OCI-LY7 (cell line): ENCODE measurements around the gene OBSL1. TPM values are rescaled to one million over a fixed set of nuclear protein-coding genes. Genes with fewer than 3 reads are reported as not detected.

Experiments used
- BruUV-seq: library from RNA; stranded (reverse); fragments of 400-500 nt; replicated peaks from 2 replicates; lab custom pipeline; 2021; lab: Mats Ljungman, UMichigan
- CTCF ChIA-PET: fragments of 300-600 bp; sonication (Branson Sonifier 250); formaldehyde crosslinking; loops from one replicate; lab custom pipeline; 2022; ENCODE audit warnings: antibody characterized with exemption; ENCODE audit not compliant: unreplicated experiment; lab: Charles Lee
- POLR2A ChIA-PET: fragments of 300-600 bp; sonication (Branson Sonifier 250); formaldehyde crosslinking; loops from one replicate; lab custom pipeline; 2022; ENCODE audit warnings: antibody characterized with exemption; lab: Charles Lee
- DNase-seq: peaks from one replicate; pipeline ENCODE4 v3.0.0-alpha.2; 2015; ENCODE audit warnings: low spot score
- H2AFZ ChIP-seq: fragments of 200-600 bp; sonication (generic), shearing (Covaris generic); 2 replicates; pipeline ENCODE4 v1.6.1; 2014; ENCODE audit warnings: mild to moderate bottlenecking, antibody characterized with exemption, low read length, moderate library complexity
- H3K27ac ChIP-seq: fragments of 200-600 bp; sonication (generic); 2 replicates; pipeline ENCODE4 v1.5.1; 2014; ENCODE audit warnings: mixed run types, low read depth, mild to moderate bottlenecking, moderate library complexity, low read length, inconsistent platforms; ENCODE audit not compliant: poor library complexity, severe bottlenecking
- H3K36me3 ChIP-seq: fragments of 200-600 bp; sonication (generic); 2 replicates; pipeline ENCODE4 v1.6.1; 2014; ENCODE audit warnings: mild to moderate bottlenecking, antibody characterized with exemption, low read length, moderate library complexity, mixed read lengths; ENCODE audit not compliant: insufficient read depth
- H3K4me1 ChIP-seq: fragments of 200-600 bp; sonication (generic); 2 replicates; pipeline ENCODE4 v1.5.1; 2014; ENCODE audit warnings: mild to moderate bottlenecking, low read length; ENCODE audit not compliant: insufficient read depth, poor library complexity, severe bottlenecking
- H3K4me2 ChIP-seq: fragments of 200-600 bp; sonication (generic); 2 replicates; pipeline ENCODE4 v1.6.1; 2014; ENCODE audit warnings: mild to moderate bottlenecking, low read length
- H3K4me3 ChIP-seq: fragments of 200-600 bp; sonication (generic); 2 replicates; pipeline ENCODE4 v1.5.1; 2014; ENCODE audit warnings: mild to moderate bottlenecking, low read depth, low read length; ENCODE audit not compliant: poor library complexity, severe bottlenecking
- H3K79me2 ChIP-seq: fragments of 200-600 bp; sonication (generic); 2 replicates; pipeline ENCODE4 v1.6.1; 2016; ENCODE audit warnings: low read depth, mild to moderate bottlenecking, low read length, moderate library complexity, mixed read lengths; ENCODE audit not compliant: insufficient read depth
- H3K9me2 ChIP-seq: fragments of 200-600 bp; sonication (generic); 2 replicates; pipeline ENCODE4 v1.6.1; 2016; ENCODE audit warnings: mild to moderate bottlenecking, low read length, mixed read lengths; ENCODE audit not compliant: insufficient read depth
- H3K9me3 ChIP-seq: fragments of 200-600 bp; sonication (generic); 2 replicates; pipeline ENCODE4 v1.6.1; 2014; ENCODE audit warnings: mild to moderate bottlenecking, mixed run types, low read length, mixed read lengths
- H4K20me1 ChIP-seq: fragments of 200-600 bp; sonication (generic); 2 replicates; pipeline ENCODE4 v1.6.1; 2014; ENCODE audit warnings: mild to moderate bottlenecking, antibody characterized with exemption, low read length, moderate library complexity, mixed read lengths; ENCODE audit not compliant: insufficient read depth
- EZH2phosphoT487 ChIP-seq: fragments of 200-600 bp; sonication (generic); IDR thresholded peaks from 2 replicates; pipeline ENCODE4 v1.6.1; 2018; ENCODE audit warnings: low read depth, borderline replicate concordance, mild to moderate bottlenecking, mixed run types, antibody characterized with exemption, low read length, moderate library complexity, mixed read lengths
- intact Hi-C: fragments of 100-400 bp; cut with micrococcal nuclease; formaldehyde crosslinking; loops from one replicate; pipeline ENCODE4 v1.10.0; 2022; ENCODE audit not compliant: unreplicated experiment
- total RNA-seq, 2 experiments: library from RNA; depleted of rRNA in 1 of 2; stranded (reverse); fragments of >200 nt in 1 of 2; shearing (Covaris generic) in 1 of 2; gene quantifications; 2 replicates each; pipeline ENCODE4 v1.2.3, GENCODE V29; 2014 to 2022
- TF ChIP-seq, protein P1 (sequence below): fragments of 200-600 bp; sonication (generic); conservative IDR thresholded peaks from 2 replicates; pipeline ENCODE4 v1.5.1; 2014; ENCODE audit warnings: mild to moderate bottlenecking, antibody characterized with exemption, low read length, moderate library complexity, mixed read lengths

Gene OBSL1
- total RNA-seq, 2 experiments from 2014 or later, result 0.25 TPM; not detected in 1

GRCh38 chr2:219618733-219619122 is 47.4 kb upstream of the OBSL1 start:
- CTCF ChIA-PET, result no interaction called here
- no peak overlapping the region for H3K4me3 ChIP-seq
- DNase-seq, result no peak
- no peak for TF ChIP-seq EZH2phosphoT487
- TF ChIP-seq, protein P1, sequence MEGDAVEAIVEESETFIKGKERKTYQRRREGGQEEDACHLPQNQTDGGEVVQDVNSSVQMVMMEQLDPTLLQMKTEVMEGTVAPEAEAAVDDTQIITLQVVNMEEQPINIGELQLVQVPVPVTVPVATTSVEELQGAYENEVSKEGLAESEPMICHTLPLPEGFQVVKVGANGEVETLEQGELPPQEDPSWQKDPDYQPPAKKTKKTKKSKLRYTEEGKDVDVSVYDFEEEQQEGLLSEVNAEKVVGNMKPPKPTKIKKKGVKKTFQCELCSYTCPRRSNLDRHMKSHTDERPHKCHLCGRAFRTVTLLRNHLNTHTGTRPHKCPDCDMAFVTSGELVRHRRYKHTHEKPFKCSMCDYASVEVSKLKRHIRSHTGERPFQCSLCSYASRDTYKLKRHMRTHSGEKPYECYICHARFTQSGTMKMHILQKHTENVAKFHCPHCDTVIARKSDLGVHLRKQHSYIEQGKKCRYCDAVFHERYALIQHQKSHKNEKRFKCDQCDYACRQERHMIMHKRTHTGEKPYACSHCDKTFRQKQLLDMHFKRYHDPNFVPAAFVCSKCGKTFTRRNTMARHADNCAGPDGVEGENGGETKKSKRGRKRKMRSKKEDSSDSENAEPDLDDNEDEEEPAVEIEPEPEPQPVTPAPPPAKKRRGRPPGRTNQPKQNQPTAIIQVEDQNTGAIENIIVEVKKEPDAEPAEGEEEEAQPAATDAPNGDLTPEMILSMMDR, result no peak
- no TSS peak for BruUV-seq
- H3K4me2 ChIP-seq, result no peak overlapping the region
- peaks cover 13% of the 10 kb centered on the region; the same call in 1 of the 2 replicates for H3K36me3 ChIP-seq
- no peak overlapping the region for H3K27ac ChIP-seq
- H3K4me1 ChIP-seq, result no peaks in the 10 kb centered on the region
- no peak overlapping the region for H2AFZ ChIP-seq
- no peaks in the 10 kb centered on the region for H4K20me1 ChIP-seq
- H3K9me2 ChIP-seq, result no peaks in the 10 kb centered on the region
- H3K79me2 ChIP-seq, result no peaks in the 10 kb centered on the region
- no peaks in the 10 kb centered on the region for H3K9me3 ChIP-seq
- POLR2A ChIA-PET, result interaction anchor here (0.6 kb wide), 1 partner anchor 27 kb away, joined by 5 read pairs; no protein-coding TSS in a partner anchor
- intact Hi-C loops, result no loop called here

DNA sequence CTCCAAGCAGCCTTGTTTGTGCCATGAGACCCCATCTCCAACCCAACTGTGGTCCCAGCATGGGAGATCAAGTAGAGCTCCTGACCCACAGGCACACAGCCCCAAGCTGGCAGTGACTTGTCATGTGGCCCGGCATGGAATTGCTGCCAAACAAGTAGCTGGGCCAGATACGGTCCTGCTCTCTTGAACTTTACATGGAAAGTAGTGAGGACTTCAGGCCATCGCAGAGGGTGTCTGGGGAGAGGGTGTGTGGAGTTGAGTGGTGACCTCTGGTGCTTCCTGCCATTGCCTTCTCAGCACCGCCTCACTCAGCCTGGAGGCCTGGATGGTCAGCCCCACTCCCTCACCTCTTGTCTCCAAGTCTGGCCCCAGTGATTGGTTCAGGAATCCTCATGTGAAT is 45.2 kb upstream of the OBSL1 start:
- H3K9me2 ChIP-seq, result no peaks in the 10 kb centered on the region
- intact Hi-C loops, result no loop called here
- no peak overlapping the region for H3K27ac ChIP-seq
- BruUV-seq, result no TSS peak
- H3K9me3 ChIP-seq, result no peaks in the 10 kb centered on the region
- no peak overlapping the region for H3K4me3 ChIP-seq
- H2AFZ ChIP-seq, result no peak overlapping the region
- ChIA-PET POLR2A (no interaction called here), CTCF (no interaction called here)
- no peak for DNase-seq
- H3K36me3 ChIP-seq, result peaks cover 13% of the 10 kb centered on the region; the same call in 1 of the 2 replicates
- no peaks in the 10 kb centered on the region for H3K79me2 ChIP-seq
- no peak overlapping the region for H3K4me2 ChIP-seq
- TF ChIP-seq, protein P1, result no peak
- TF ChIP-seq EZH2phosphoT487, result no peak
- peaks cover 6% of the 10 kb centered on the region for H3K4me1 ChIP-seq
- H4K20me1 ChIP-seq, result no peaks in the 10 kb centered on the region

DNA sequence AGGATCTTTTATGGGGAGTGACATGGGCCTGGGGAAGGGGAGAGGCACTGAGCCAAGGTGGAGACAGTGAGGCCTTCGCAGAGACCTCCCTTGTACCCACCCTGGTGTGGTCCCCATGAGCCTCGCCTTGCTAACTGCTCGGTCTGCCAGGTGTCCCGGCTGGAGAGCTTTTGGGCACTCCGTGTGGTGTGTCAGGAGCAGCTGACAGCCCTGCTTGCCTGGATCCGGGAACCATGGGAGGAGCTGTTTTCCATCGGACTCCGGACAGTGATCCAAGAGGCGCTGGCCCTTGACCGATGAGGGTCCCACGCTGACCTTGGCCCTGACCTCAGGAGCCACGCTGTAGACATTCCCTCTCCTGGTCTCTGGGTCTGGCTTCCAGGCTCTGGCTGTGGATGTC is 44.6 kb upstream of the OBSL1 start:
- BruUV-seq, result no TSS peak
- Histone ChIP-seq H3K27ac (no peak overlapping the region), H3K9me2 (no peaks in the 10 kb centered on the region), H2AFZ (no peak overlapping the region), H3K9me3 (no peaks in the 10 kb centered on the region), H3K4me1 (peaks cover 6% of the 10 kb centered on the region), H3K36me3 (peaks cover 17% of the 10 kb centered on the region; the same call in 1 of the 2 replicates), H3K79me2 (no peaks in the 10 kb centered on the region), H3K4me2 (no peak overlapping the region), H4K20me1 (no peaks in the 10 kb centered on the region), H3K4me3 (no peak overlapping the region)
- POLR2A ChIA-PET, result no interaction called here
- CTCF ChIA-PET, result no interaction called here
- TF ChIP-seq, protein P1, result no peak
- no peak for TF ChIP-seq EZH2phosphoT487
- intact Hi-C loops, result no loop called here
- DNase-seq, result no peak
